ENCODE measurements around the gene PRSS38.

DNA sequence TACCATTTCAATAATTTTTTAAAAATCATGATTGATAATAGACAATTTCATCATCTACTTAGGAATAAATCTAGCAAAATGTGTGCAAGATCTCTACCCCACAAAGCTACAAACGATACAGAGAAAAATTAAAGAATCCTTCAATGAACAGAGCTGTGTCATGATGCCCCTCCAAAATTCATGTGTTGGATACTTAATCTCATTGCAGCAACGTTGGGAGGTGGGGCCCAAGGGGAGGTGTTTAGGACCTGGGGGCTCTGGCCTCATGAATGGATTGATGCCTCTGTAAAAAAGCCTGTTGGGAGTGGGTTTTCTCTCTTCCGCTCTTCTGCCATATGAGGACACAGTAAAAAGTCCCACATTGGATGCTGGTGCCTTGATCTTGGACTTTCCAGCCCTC is 54.9 kb downstream of the PRSS38 start:
- TF ChIP-seq POLR2AphosphoS5 (IDR thresholded peaks at IDR 0.05; ENCODE audit: borderline replicate concordance, low read depth, low read length) (no peak), EZH2 (IDR thresholded peaks at IDR 0.05) (no peak)
